ENCODE measurements around the gene ANKMY2.

The ANKMY2 gene

GRCh38 chr7:16655394-16655793, 9.8 kb upstream of the ANKMY2 start:
- no peak overlapping the region for H3K27ac ChIP-seq

GRCh38 chr7:16652888-16653287, 7.3 kb upstream of the ANKMY2 start:
- peak overlapping the region; percentile 57 for H3K27ac ChIP-seq
- no peak for TF ChIP-seq CTCF (conservative IDR thresholded peaks at IDR 0.05)

More at GRCh38 chr7:16655394-16655793, 9.8 kb upstream of the ANKMY2 start:
- TF ChIP-seq CTCF (conservative IDR thresholded peaks at IDR 0.05) = no peak

- H3K27ac ChIP-seq = peak overlapping the region; percentile 57; the same call in 1 of the 2 replicates
- TF ChIP-seq CTCF (conservative IDR thresholded peaks at IDR 0.05) = no peak
Observed at GRCh38 chr7:16652240-16652583, 6.7 kb upstream of the ANKMY2 start.

- TF ChIP-seq CTCF (conservative IDR thresholded peaks at IDR 0.05) = no peak
- no peak overlapping the region; the same call in 1 of the 2 replicates for H3K27ac ChIP-seq
Observed at GRCh38 chr7:16651396-16652239, 6.1 kb upstream of the ANKMY2 start.

- H3K27ac ChIP-seq = no peak overlapping the region
- TF ChIP-seq CTCF (conservative IDR thresholded peaks at IDR 0.05) = no peak
Observed at GRCh38 chr7:16650266-16650665, 4.7 kb upstream of the ANKMY2 start.

GRCh38 chr7:16649196-16649595, 3.6 kb upstream of the ANKMY2 start:
- H3K27ac ChIP-seq = peak overlapping the region; percentile 87; the same call in 1 of the 2 replicates
- TF ChIP-seq CTCF (conservative IDR thresholded peaks at IDR 0.05) = no peak

- H3K27ac ChIP-seq = peak overlapping the region; percentile 87
Observed at GRCh38 chr7:16648551-16648950, 3.0 kb upstream of the ANKMY2 start.

More at GRCh38 chr7:16648551-16648950, 3.0 kb upstream of the ANKMY2 start:
- TF ChIP-seq CTCF (conservative IDR thresholded peaks at IDR 0.05) = no peak
